Epidermal melanocyte (primary cell): ENCODE data around the gene UBE2F.
"Not testable (repeated sequence)": the region's sequence is repeated elsewhere in the genome, so short reads cannot be mapped to it uniquely, and the experiment has no call there.

Source experiments
- DNase-seq: peaks from one replicate; pipeline ENCODE4 v3.0.0; 2011; ENCODE audit warnings: low spot score; ENCODE audit not compliant: insufficient read length

Gene UBE2F

DNA sequence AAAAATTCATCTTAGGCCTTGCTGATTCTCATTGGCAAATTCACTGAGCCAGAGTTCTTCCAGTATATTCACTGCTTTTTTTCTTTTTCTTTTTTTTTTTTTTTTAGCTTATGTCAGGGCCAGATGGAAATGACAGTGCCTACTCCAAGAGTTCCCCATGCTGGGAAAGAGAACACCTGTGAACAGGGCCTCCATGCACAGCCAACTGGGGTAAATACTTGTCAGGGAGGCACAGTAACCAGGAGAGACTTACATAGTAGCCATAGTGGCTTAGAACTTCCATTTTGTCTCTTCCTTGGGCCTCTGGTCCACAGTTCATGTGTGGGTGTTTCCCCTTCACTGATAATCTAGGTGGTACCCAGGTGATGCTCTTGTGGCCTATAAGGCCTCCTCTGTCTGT, 78.8 kb downstream of the UBE2F start:
- no peak for DNase-seq

DNA sequence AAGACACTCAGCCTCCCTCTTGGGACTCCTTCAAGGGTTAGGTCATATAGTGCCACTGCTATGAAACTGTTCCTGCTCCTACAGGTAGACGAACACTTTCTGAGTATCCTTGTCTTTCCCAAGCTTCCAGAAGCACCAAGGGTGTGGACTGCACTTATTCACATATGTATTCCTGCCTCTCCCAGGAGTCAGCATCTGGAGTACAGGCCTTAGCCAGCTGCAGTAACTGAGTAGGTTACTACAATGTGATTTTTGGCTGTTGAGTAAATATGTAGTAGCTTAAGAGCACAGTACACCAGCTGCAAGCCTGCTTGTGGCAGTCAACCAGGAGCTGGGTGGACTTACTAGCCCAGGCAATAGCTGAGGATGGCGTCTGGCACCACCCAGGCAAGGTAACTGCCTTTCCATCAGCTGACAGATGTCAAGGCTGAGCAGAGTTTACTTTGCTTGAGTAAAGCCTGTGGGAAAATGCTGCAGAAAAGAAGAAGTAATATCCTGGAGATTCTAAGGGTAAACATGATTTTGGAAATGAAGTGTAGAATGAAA, 80.0 kb downstream of the UBE2F start:
- no peak for DNase-seq

DNA sequence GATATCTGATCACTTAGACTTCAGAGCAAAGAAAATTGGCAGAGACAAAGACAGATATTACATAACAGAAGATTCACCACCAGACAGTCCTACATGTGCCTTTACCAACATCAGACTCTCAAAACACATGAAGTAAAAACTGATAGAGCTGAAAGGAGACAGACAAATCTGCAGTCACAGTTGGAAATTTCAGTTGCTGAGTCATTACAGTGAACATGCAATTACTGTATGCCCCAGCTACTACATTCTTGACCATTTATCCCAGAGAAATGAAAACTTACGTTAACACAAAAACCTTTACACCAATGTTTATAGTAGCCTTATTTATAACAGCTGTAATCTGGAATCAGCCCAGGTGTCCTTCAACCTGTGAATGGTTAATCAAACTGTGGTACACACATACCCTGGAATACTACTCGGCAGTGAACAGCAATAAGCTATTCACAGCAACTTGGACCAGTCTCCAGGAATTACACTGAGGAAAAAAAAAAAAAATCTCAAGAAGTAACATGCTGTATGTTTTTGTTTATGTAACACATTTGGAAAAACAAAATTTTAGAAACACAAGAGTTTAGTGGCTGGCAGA, 86.5 kb downstream of the UBE2F start:
- DNase-seq, result no peak

DNA sequence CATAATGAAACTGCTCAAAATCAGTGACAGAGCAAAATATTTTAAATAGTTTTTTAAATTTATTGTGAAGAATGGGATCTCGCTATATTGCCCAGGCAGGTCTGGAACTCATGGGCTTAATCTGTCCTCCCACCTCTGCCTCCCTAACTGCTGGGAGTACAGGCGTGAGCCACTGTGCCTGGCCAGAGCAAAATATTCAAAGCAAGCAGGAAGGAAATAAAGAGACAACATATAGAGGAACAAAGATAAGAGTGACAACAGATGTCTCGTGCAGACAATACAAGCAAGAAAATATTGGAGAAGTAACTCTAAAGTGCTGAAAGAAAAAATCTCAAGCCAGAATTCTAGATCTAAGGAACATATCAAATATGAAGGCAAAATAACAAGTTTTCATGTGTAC, 89.0 kb downstream of the UBE2F start:
- no peak for DNase-seq

DNA sequence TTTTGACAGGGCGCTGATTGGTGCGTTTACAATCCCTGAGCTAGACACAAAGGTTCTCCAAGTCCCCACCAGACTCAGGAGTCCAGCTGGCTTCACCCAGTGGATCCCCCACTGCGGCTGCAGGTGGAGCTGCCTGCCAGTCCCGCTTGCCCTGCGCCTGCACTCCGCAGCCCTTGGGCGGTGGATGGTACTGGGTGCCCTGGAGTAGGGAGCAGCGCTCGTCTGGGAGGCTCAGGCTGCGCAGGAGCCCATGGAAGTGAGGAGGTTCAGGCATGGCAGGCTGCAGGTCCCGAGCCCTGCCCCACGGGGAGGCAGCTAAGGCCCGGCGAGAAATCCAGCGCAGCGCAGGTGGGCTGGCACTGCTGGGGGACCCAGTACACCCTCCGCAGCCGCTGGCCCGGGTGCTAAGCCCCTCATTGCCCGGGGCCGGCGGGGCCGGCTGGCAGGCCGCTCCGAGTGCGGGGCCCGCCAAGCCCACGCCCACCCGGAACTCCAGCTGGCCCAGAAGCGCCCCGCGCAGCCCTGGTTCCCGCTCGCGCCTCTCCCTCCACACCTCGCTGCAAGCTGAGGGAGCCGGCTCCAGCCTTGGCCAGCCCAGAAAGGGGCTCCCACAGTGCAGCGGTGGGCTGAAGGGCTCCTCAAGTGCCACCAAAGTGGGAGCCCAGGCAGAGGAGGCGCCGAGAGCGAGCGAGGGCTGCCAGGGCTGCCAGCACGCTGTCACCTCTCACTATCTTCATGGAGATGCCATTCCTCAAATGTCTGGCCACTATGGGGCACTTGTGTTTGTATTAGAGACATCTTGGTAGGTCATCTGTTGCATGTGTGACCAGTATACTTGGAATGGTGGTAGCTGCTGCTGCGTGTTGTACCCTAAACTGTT, 91.1 kb downstream of the UBE2F start:
- DNase-seq, result not testable (repeated sequence)

DNA sequence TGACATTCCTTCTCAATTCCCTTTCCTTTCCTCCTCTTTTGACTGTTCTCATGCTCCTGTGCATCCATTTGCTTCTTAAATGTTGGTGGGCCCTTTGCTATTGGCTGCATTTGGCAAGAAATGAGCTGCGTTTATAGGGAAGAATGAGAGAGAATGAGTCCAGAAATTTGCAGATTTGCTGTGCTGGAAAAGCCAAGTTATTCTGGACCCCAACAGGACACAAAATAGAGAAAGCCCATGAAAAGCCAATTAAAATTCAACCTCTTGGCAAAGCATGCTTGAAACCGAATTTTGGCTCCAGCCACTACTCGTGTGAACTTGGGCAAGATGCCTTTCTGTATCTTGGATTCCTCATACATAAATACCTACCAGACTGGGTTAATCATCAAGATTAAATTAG, 92.7 kb downstream of the UBE2F start:
- DNase-seq, result no peak

DNA sequence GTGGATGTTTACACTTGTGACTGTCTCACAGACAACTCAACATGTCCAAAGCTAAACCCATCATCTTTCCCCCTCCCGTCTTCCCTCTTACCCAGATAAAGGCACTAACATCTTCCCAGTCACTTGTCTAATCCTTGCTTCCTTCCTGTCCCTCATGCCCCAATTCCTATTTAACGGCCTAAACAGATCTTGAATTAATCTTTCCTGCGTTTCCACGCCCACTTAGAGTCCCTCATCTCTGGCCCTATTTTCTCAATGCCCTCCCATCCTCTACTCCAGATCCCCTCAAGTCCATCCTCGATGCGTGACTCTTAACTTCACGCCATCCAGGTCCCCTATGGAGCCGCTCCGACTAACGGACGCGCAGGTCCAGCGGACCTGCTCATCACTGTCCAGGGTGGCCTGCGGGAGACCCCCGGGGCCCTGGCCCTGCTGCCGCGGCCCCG, 93.3 kb downstream of the UBE2F start:
- DNase-seq, result peak; percentile 36

DNA sequence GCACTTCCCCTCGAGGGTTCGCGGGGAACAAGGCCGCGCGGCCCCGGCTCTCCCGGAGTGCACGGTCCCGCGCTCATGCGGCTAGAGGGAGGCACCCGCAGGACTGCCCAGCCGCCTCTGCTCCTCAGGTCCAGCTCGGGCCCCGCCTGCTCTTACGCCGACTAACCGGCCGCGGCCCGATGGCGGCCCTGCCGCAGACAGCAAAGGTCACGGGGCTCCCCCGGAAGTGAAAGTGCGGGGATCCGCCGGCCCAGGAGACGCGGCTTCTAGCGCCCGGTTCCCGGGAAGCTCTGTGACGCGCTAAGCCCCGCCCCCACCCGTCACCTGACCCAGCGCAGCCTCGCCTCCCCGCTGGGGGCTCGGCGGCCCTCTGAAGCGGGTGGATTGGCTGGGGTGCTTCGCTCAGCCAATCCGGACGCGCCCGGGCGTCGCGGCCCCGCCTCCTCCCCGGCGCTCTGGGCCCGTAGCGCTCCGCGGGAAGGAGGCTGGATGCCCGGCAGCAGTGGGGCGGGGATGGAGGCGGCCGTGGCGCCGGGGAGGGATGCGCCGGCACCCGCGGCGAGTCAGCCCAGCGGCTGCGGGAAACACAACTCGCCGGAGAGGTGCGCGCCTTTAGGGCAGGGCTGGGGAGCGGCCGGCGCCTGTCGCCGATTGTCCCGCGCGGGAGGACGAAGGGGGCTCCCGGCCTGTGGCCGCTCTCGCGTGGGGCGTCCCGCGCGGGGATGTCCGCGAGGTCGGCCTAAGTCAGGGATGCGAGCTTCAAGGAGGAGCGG, 93.9 kb downstream of the UBE2F start, which contains the start of gene SCLY:
SCLY (plus strand) TSS at position 460 of the 773 bp plus-strand sequence; CDS start at position 514, 54 bp downstream.
- DNase-seq, result peak; percentile 100

DNA sequence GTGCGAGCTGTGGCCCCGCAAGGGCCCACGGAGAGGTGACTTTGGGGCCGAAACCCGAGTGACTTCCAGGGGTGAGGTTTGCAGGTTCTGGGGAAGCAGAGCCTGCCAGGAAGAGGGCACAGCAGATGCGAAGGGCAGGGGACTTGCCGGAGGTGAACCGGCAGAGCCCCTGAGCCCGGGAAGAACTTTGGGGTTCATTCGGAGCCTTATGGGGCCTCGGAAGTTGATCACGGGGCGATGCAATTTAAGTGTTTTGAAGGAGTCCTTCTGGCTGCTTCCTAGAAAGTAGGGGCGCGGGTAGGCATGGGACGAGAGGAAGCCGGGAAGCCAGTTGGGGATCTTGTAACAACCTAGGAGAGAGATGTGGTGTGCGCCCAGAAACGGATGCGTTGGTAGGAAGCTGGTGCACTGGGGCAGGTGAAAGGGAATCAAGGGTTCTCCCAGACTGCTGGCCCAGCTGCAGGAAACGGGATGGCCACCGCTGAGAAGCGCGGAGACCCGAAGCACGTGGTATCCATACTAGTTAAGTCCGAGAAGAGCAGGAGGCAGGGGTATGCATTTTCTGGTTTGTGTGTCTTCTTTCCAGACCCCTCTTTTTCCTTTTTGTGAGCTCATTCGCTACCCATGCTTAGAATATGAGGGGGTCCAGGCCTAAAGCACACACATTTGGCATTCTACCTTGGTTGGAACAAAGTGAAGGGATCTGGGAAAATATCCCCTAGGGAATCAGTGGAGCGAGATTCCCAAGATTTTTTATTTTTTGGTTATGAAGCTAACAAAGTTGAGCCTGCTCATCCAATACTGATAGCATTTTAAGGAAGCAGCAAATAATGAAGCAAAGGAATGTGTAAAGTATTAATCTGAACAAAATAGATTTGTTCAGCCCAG, 94.7 kb downstream of the UBE2F start:
- DNase-seq, result peak; percentile 57

DNA sequence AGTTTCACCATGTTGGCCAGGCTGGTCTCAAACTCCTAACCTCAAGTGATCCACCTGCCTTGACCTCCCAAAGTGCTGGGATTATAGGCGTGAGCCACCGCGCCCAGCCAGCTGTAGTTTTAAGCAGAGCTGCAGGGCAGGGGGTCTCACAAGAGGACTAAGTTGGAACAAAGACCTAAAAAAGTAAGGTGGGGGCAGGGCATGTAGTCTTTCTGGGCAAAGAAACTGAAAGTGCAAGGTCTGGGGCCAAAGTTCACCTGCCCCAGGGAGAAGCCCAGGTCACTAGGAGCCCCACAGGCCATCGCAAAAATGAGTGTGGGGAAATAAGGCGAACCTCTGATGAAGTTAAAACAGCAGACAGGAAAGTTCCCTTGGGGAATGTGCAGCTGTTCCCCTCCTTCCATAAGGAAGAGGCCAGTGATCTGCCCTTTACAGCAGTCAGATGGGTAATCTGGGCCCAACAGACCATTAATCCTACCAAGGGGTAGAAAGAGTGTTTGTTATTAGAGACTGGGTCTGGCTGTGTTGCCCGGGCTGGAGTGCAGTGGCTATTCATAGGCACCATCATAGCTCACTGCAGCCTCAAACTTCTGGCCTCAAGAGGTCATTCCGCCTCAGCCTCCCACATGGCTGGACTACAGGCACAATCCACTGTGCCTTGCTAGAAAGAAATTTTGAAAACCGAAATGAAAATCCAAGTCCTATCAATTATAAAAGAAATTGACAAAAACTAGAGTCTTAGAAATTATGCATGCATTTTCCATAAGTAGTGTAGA, 96.8 kb downstream of the UBE2F start:
- no peak for DNase-seq

DNA sequence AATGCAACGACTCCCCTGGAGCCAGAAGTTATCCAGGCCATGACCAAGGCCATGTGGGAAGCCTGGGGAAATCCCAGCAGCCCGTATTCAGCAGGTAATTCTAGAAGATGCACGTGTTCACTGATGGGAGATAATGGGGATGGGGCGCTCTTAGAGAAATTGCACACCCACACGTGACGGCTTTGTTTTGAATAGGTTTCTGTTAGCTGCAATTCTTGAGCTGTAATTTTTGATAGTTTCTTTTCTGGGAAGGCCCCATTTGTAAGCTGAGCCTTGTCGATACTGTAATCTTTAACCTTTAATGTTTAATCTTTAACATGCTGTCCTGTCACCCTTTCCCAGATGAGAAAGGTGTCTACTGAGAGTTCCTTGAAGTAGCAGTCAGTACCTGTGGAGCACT, 97.6 kb downstream of the UBE2F start:
- no peak for DNase-seq

DNA sequence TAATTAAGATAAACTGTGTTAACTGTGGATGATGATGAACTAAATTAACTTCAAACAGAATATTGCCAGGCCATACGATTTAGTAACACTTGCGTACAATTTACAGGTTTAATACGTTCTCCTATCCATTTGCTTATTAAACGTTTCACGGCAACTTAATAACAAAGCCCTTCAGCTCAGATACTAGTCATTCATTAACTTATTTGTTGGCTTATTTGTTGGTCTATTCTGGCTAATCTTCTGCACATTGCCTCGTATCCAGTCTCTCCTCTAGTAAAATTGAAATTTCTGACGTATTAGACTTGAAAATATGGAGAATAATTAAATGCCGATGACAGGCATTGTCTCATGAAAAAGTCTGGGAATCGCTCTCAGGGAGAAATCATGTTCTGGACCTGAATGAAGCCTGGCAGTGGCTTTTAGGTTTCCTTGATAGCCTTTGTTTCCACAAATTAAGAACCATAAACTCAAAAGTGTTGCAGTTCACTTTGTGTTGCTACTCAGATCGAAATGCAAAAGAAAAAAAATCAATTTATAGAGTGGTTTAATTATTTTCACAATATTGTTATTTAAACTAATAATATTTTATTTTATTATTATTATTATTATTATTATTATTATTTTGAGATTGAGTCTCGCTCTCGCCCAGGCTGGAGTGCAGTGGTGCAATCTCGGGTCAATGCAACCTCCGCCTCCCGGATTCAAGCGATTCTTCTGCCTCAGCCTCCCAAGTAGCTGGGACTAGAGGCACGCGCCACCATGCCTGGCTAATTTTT, 98.4 kb downstream of the UBE2F start:
- no peak for DNase-seq

DNA sequence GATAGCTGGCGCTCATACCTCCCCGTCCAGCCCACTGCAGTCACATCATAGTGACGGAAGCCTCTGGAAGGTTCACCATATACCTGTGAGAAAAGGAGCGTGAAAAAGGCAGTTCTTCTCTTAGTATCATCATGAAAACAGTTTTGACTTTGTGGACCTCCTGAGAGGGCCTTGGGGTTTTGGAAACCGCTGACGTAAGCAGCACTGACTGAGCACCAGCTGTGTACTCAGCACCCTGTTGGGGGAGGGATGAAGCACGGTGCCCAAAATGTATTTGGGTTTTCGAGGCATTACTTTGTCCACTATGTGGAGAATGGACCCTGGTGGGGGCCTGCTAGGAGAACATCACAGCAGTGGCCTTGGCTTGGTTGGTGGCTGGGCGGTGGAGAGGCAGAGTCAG, 99.4 kb downstream of the UBE2F start:
- DNase-seq, result no peak

DNA sequence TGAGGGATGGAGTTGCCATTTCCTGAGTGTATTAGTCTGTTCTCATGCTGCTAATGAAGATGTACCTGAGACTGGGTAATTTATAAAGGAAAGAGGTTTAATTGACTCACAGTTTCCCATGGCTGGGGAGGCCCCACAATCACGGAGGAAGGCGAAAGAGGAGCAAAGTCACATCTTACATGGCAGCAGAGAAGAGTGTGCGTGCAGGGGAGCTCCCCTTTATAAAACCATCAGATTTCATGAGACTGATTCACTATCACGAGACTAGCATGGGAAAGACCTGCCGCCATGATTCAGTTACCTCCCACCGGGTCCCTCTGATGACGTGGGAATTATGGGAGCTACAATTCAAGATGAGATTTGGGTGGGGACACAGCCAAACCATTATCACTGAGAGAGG, 99.9 kb downstream of the UBE2F start:
- DNase-seq, result not testable (repeated sequence)

DNA sequence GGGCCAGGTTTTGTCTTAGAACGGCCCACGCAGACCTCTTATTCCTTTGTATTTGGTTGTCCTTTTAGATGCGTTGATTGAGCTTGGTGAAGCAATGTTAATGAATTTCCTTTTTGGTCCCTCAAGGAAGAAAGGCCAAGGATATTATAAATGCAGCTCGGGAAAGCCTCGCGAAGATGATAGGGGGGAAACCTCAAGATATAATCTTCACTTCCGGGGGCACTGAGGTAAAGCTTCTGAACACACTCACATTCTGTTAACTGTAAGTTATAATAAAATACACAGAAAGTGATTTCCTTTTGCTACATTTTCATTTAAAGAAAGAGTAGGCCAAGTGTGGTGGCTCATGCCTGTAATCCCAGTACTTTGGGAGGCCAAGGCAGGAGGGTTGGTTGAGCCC, 101.1 kb downstream of the UBE2F start:
- no peak for DNase-seq

DNA sequence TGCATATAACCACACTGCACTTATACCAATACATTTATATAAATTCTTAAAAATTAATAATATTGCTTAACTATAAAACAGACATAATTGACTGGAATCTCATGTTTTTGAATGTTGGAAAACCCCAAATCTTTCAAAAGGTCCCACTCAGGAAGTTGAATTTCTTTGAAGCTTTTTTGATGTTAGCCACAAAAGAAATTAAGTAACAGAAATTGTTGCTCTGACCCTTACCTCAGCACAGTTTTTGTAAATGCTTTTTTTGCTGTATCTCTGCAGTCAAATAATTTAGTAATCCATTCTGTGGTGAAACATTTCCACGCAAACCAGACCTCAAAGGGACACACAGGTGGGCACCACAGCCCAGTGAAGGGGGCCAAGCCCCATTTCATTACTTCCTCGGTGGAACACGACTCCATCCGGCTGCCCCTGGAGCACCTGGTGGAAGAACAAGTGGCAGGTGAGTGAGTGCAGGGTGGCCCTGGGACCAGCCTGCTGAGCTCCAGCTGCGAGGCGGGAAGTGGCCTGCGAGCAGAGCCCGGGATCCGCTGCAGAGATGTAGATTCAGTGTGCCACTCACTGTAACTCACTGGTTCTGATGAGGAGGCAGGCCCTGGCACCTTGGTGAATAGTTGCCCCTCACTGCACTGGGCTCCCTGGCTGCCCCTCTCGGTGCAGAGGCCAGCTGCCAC, 102.4 kb downstream of the UBE2F start:
- DNase-seq, result no peak

DNA sequence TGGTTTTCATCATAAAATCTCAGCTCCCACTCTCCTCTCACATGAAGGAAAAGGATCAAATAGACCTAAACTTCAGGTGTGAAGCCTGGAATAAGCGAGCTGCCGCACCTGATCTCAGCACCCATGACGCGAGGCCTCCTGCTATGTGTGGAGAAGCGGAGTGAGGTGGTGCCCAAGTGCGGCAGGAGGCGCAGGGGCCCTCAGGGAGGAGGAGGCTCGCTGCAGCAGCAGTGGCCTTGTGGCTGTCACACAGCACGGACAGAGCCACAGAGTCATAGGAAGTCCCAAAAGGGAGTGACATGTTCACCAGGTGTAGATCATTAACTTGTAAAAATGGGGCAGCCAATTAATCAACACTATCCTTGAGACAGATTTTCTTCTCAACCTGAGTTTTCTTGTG, 103.1 kb downstream of the UBE2F start:
- DNase-seq, result no peak

DNA sequence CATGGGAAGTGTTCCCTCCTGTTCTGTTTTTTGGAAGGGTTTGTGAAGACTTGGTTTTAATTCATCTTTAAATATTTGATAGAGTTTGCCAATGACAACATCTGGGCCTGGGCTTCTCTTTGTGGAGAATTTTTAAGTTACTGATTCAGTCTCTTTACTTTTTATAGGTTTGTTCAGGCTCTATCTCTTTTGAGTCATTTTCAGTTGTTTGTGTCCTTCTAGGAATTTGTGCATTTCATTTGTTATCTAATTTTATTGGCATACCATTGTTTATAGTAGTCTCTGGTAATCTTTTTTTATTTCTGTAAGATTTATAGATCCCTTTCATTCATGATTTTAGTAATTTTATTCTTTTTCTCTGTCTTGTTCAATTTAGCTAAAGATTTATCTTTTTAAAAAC, 108.6 kb downstream of the UBE2F start:
- DNase-seq, result no peak

DNA sequence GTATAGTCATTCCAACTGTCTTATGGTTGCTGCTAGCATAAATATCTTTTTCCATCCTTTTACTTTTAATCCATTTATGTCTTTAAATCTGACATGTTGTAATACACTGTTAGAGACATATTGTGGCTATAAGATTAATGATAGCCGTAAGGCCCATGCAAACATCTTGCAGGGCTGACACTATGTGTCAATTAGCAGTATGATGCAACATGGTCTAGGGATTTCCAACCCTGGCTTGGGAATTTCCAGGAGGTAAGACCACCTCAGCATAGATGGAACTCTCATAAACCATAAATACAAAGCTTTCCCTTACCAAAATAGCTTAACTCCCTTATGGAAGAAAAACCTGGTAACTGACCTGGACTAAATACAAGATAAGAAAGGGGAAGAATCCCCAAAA, 110.5 kb downstream of the UBE2F start:
- no peak for DNase-seq
